Neural progenitor cell (in vitro differentiated cells): Measurements from ENCODE around the gene RTEL1. TPM values are rescaled to one million over a fixed set of nuclear protein-coding genes. Genes with fewer than 3 reads are reported as not detected.
"Not testable (repeated sequence)": the region's sequence is repeated elsewhere in the genome, so short reads cannot be mapped to it uniquely, and the experiment has no call there.

ENCODE experiments used
- DNase-seq: peaks from one replicate; pipeline ENCODE4 v3.0.0-alpha.2; 2016; ENCODE audit warnings: low spot score
- H2AFZ ChIP-seq: fragments of 200-600 bp; sonication (generic); replicated peaks from 2 replicates; pipeline ENCODE4 v1.6.1; 2016; ENCODE audit warnings: antibody characterized with exemption
- H3F3A ChIP-seq: fragments of 200-600 bp; sonication (generic); 2 replicates; pipeline ENCODE4 v1.6.1; 2016; ENCODE audit warnings: antibody characterized with exemption, low read depth
- H3K27ac ChIP-seq: fragments of 200-600 bp; sonication (generic); 2 replicates; pipeline ENCODE4 v1.5.1; 2016; ENCODE audit warnings: mild to moderate bottlenecking
- H3K27me3 ChIP-seq: fragments of 200-600 bp; sonication (generic); 2 replicates; pipeline ENCODE4 v1.6.1; 2016; ENCODE audit warnings: mild to moderate bottlenecking, moderate library complexity
- H3K36me3 ChIP-seq: fragments of 200-600 bp; sonication (generic); 2 replicates; pipeline ENCODE4 v1.5.1; 2016
- H3K4me1 ChIP-seq: fragments of 200-600 bp; sonication (generic); 2 replicates; pipeline ENCODE4 v1.6.1; 2016; ENCODE audit warnings: mixed run types
- H3K4me2 ChIP-seq: fragments of 200-600 bp; sonication (generic); 2 replicates; pipeline ENCODE4 v1.6.1; 2016
- H3K4me3 ChIP-seq: fragments of 200-600 bp; sonication (generic); 2 replicates; pipeline ENCODE4 v1.5.1; 2016
- H3K79me2 ChIP-seq: fragments of 200-600 bp; sonication (generic); 2 replicates; pipeline ENCODE4 v1.6.1; 2016; ENCODE audit warnings: low read depth
- H3K9ac ChIP-seq: fragments of 200-600 bp; sonication (generic); 2 replicates; pipeline ENCODE4 v1.6.1; 2016
- H3K9me3 ChIP-seq: fragments of 200-600 bp; sonication (generic); 2 replicates; pipeline ENCODE4 v1.5.1; 2016; ENCODE audit warnings: low read depth
- H4K20me1 ChIP-seq: fragments of 200-600 bp; sonication (generic); 2 replicates; pipeline ENCODE4 v1.6.1; 2016; ENCODE audit warnings: low read depth
- H3K27ac Mint-ChIP-seq: 3 replicates; pipeline ENCODE4 v1.8.0; 2021; ENCODE audit warnings: mixed read lengths
- H3K27me3 Mint-ChIP-seq: 2 replicates; pipeline ENCODE4 v1.8.0; 2022; ENCODE audit warnings: low read depth, mild to moderate bottlenecking, inconsistent platforms, moderate library complexity, mixed read lengths; ENCODE audit not compliant: insufficient read depth
- H3K36me3 Mint-ChIP-seq: 3 replicates; pipeline ENCODE4 v1.8.0; 2021; ENCODE audit warnings: mixed read lengths
- H3K4me1 Mint-ChIP-seq: 3 replicates; pipeline ENCODE4 v1.8.0; 2021; ENCODE audit warnings: mixed read lengths
- H3K4me3 Mint-ChIP-seq: 3 replicates; pipeline ENCODE4 v1.8.0; 2021; ENCODE audit warnings: mild to moderate bottlenecking, moderate library complexity, mixed read lengths
- H3K9me3 Mint-ChIP-seq: 3 replicates; pipeline ENCODE4 v1.8.0; 2020; ENCODE audit warnings: mixed read lengths
- CTCF ChIP-seq: fragments of 200-600 bp; sonication (generic); IDR thresholded peaks from 2 replicates; pipeline ENCODE4 v1.5.1; 2017; ENCODE audit warnings: antibody characterized with exemption, mild to moderate bottlenecking
- EZH2 ChIP-seq: fragments of 200-600 bp; sonication (generic); IDR thresholded peaks from 2 replicates; pipeline ENCODE4 v1.6.1; 2017; ENCODE audit warnings: antibody characterized with exemption, mild to moderate bottlenecking, moderate library complexity
- EZH2phosphoT487 ChIP-seq: fragments of 200-600 bp; sonication (generic); IDR thresholded peaks from 2 replicates; pipeline ENCODE4 v1.6.1; 2017; ENCODE audit warnings: antibody characterized with exemption
- total RNA-seq: library from RNA; depleted of rRNA; stranded (reverse); fragments of >200 nt; gene quantifications from 2 replicates; pipeline ENCODE4 v1.2.3, GENCODE V29; 2015; ENCODE audit warnings: low replicate concordance

Gene RTEL1
- total RNA-seq, 1 donor from 2014 or later = 6.0 TPM

- Histone ChIP-seq H3K9ac (no peak overlapping the region), H3K4me2 (no peak overlapping the region), H3K36me3 (no peaks in the 10 kb centered on the region), H3K9me3 (no peaks in the 10 kb centered on the region), H3K4me1 (no peaks in the 10 kb centered on the region), H4K20me1 (no peaks in the 10 kb centered on the region), H3K27ac (no peak overlapping the region), H3K79me2 (no peaks in the 10 kb centered on the region), H3K4me3 (no peak overlapping the region), H3K27me3 (no peaks in the 10 kb centered on the region), H2AFZ (no peak overlapping the region), H3F3A (no peaks in the 10 kb centered on the region)
- TF ChIP-seq EZH2phosphoT487 (no peak), EZH2 (no peak), CTCF (no peak)
- no peak for DNase-seq
- Mint-ChIP-seq H3K4me1 (no peaks in the 10 kb centered on the region), H3K9me3 (peaks cover 5% of the 10 kb centered on the region), H3K27ac (no peak overlapping the region), H3K36me3 (peaks cover 30% of the 10 kb centered on the region), H3K27me3 (peaks cover under 1% of the 10 kb centered on the region), H3K4me3 (no peak overlapping the region)
These were observed 46.5 kb upstream of the RTEL1 start for GRCh38 chr20:63611646-63612045.

- Histone ChIP-seq H3K9me3 (no peaks in the 10 kb centered on the region), H3F3A (no peaks in the 10 kb centered on the region), H2AFZ (no peak overlapping the region), H3K27ac (no peak overlapping the region), H4K20me1 (no peaks in the 10 kb centered on the region), H3K4me1 (no peaks in the 10 kb centered on the region), H3K4me2 (no peak overlapping the region), H3K36me3 (no peaks in the 10 kb centered on the region), H3K79me2 (no peaks in the 10 kb centered on the region), H3K27me3 (no peaks in the 10 kb centered on the region), H3K4me3 (no peak overlapping the region), H3K9ac (no peak overlapping the region)
- Mint-ChIP-seq H3K9me3 (peaks cover 5% of the 10 kb centered on the region), H3K27me3 (no peaks in the 10 kb centered on the region), H3K4me3 (no peak overlapping the region), H3K27ac (no peak overlapping the region), H3K4me1 (no peaks in the 10 kb centered on the region), H3K36me3 (peaks cover 36% of the 10 kb centered on the region)
- DNase-seq = no peak
- TF ChIP-seq CTCF (no peak), EZH2phosphoT487 (no peak), EZH2 (no peak)
These were observed 45.7 kb upstream of the RTEL1 start for GRCh38 chr20:63612276-63612931.

GRCh38 chr20:63613863-63614594, 44.1 kb upstream of the RTEL1 start:
- H3K27ac ChIP-seq, H2AFZ ChIP-seq, H3K4me3 Mint-ChIP-seq, H3K27me3 ChIP-seq, H4K20me1 ChIP-seq, H3K27me3 Mint-ChIP-seq, H3K36me3 ChIP-seq, DNase-seq, H3K27ac Mint-ChIP-seq, H3K4me3 ChIP-seq, H3K9ac ChIP-seq, H3K4me1 Mint-ChIP-seq, H3F3A ChIP-seq, H3K9me3 Mint-ChIP-seq, H3K9me3 ChIP-seq, H3K79me2 ChIP-seq, H3K4me2 ChIP-seq, H3K4me1 ChIP-seq: not testable (repeated sequence)
- peak; percentile 27 for TF ChIP-seq CTCF
- peaks cover 47% of the 10 kb centered on the region for H3K36me3 Mint-ChIP-seq
